Astrocyte of the cerebellum (primary cell): Measurements from ENCODE around the gene NINJ1.

Experiments
- DNase-seq: peaks from one replicate; pipeline ENCODE4 v3.0.0-alpha.2; 2011; ENCODE audit warnings: low read depth
- H3K4me3 ChIP-seq: 2 replicates; pipeline ENCODE4 v1.5.1; 2011; ENCODE audit warnings: mild to moderate bottlenecking, low read depth, low read length, moderate library complexity
- CTCF ChIP-seq: IDR thresholded peaks from 2 replicates; pipeline ENCODE4 v1.5.1; 2012; ENCODE audit warnings: low read length, low read depth, moderate library complexity, mild to moderate bottlenecking; ENCODE audit errors: missing control alignments
- in situ Hi-C: cut with HindIII; loops from 2 replicates; pipeline ENCODE4 v1.10.0; 2017; ENCODE audit warnings: low sequenced_read_pairs

NINJ1 gene

DNA sequence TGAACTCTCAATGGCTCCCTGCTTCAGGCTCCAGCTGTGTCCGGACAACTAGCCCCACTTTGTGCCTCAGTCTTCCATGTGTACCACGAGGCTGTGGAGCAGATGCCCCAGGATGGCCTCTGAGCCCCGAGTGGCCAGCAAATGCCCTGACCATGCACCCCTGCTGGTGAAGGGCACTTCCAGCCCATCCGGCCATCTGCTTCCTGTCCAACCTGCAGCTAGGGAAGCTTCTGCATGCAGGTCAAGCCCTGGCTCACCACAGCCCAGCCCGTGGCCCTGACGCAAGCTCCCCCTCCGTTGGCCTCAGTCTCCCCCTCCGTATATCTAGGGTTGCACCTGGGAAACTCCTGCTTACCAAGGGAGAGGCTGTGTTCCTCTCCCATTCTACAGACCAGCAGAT, 4.8 kb downstream of the NINJ1 start:
- TF ChIP-seq CTCF: no peak
- DNase-seq: no peak
- H3K4me3 ChIP-seq: no peak overlapping the region
- in situ Hi-C loops: no loop called here

GRCh38 chr9:93128715-93129224, 5.3 kb downstream of the NINJ1 start:
- H3K4me3 ChIP-seq: no peak overlapping the region
- no peak for DNase-seq
- no peak for TF ChIP-seq CTCF
- in situ Hi-C loops: no loop called here

GRCh38 chr9:93128011-93128714, 5.9 kb downstream of the NINJ1 start:
- DNase-seq: no peak
- in situ Hi-C loops: no loop called here
- no peak overlapping the region for H3K4me3 ChIP-seq
- TF ChIP-seq CTCF: no peak

- H3K4me3 ChIP-seq: no peak overlapping the region
- in situ Hi-C loops: no loop called here
- no peak for TF ChIP-seq CTCF
- DNase-seq: no peak
Observed at GRCh38 chr9:93127395-93127911, 6.6 kb downstream of the NINJ1 start.

DNA sequence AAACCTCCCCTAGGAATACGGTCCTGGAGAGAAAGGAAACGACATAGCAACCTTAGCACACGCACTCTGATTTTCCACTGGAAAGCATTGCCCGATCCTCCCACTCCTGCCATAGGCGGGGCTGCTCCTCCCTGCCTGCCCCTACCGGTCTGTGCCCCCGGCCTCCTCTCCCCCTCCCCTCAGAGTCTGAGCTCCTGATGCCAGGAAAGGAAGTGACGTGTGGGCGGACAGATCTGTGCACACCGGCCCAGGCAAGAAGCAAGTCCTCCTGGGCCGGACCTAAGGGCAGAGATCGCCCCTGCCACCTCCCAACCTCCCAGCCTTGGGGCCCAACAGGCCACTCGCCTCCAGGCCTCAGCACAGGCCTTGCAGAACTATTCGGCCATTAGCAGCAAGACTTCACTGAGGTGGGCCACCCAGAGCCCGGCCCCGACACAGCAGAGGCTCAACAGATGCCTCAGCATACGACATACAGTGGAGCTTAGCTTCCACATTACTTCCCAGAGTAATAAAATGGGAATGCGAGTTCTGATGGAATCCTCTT, 7.2 kb downstream of the NINJ1 start:
- TF ChIP-seq CTCF: no peak
- no peak for DNase-seq
- in situ Hi-C loops: no loop called here
- H3K4me3 ChIP-seq: no peak overlapping the region

GRCh38 chr9:93126151-93126781, 7.8 kb downstream of the NINJ1 start:
- in situ Hi-C loops: no loop called here
- no peak for DNase-seq
- H3K4me3 ChIP-seq: no peak overlapping the region
- TF ChIP-seq CTCF: no peak
